Progenitor cell of endocrine pancreas (in vitro differentiated cells): ENCODE data around the gene FAM98C. TPM values are rescaled to one million over a fixed set of nuclear protein-coding genes. Genes with fewer than 3 reads are reported as not detected.

Experiments
- DNase-seq: peaks from one replicate; pipeline ENCODE4 v3.0.0; 2021; ENCODE audit warnings: low spot score; ENCODE audit not compliant: unreplicated experiment
- H3K27ac Mint-ChIP-seq: 2 replicates; pipeline ENCODE4 v1.8.0; 2021; ENCODE audit warnings: mild to moderate bottlenecking, moderate library complexity, mixed read lengths
- H3K27me3 Mint-ChIP-seq: 2 replicates; pipeline ENCODE4 v1.8.0; 2021; ENCODE audit warnings: mixed read lengths
- H3K36me3 Mint-ChIP-seq: 2 replicates; pipeline ENCODE4 v1.8.0; 2022; ENCODE audit warnings: mixed read lengths; ENCODE audit not compliant: insufficient read depth
- H3K4me1 Mint-ChIP-seq: 2 replicates; pipeline ENCODE4 v1.8.0; 2021; ENCODE audit warnings: low read depth, mixed read lengths
- H3K4me3 Mint-ChIP-seq: 2 replicates; pipeline ENCODE4 v1.8.0; 2021; ENCODE audit warnings: low read depth, mild to moderate bottlenecking, moderate library complexity, mixed read lengths
- H3K9me3 Mint-ChIP-seq: 2 replicates; pipeline ENCODE4 v1.8.0; 2021; ENCODE audit warnings: low read depth, mixed read lengths
- total RNA-seq: library from RNA; stranded (reverse); gene quantifications from 2 replicates; pipeline ENCODE4 v1.2.1, GENCODE V29; 2021
- TF ChIP-seq, protein P1 (sequence below): fragments of 200-600 bp; sonication (generic); IDR thresholded peaks from one replicate; pipeline ENCODE4 v1.5.0; 2021; ENCODE audit warnings: antibody characterized with exemption, mild to moderate bottlenecking; ENCODE audit not compliant: unreplicated experiment

Gene FAM98C
- total RNA-seq, 1 donor from 2014 or later: 19.6 TPM

GRCh38 chr19:38443458-38443999 is 40.6 kb downstream of the FAM98C start:
- Mint-ChIP-seq H3K9me3 (no peaks in the 10 kb centered on the region), H3K4me1 (no peaks in the 10 kb centered on the region), H3K4me3 (no peak overlapping the region), H3K36me3 (no peaks in the 10 kb centered on the region), H3K27me3 (peaks cover 14% of the 10 kb centered on the region), H3K27ac (no peak overlapping the region)
- TF ChIP-seq, protein P1, sequence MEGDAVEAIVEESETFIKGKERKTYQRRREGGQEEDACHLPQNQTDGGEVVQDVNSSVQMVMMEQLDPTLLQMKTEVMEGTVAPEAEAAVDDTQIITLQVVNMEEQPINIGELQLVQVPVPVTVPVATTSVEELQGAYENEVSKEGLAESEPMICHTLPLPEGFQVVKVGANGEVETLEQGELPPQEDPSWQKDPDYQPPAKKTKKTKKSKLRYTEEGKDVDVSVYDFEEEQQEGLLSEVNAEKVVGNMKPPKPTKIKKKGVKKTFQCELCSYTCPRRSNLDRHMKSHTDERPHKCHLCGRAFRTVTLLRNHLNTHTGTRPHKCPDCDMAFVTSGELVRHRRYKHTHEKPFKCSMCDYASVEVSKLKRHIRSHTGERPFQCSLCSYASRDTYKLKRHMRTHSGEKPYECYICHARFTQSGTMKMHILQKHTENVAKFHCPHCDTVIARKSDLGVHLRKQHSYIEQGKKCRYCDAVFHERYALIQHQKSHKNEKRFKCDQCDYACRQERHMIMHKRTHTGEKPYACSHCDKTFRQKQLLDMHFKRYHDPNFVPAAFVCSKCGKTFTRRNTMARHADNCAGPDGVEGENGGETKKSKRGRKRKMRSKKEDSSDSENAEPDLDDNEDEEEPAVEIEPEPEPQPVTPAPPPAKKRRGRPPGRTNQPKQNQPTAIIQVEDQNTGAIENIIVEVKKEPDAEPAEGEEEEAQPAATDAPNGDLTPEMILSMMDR: no peak
- no peak for DNase-seq

DNA sequence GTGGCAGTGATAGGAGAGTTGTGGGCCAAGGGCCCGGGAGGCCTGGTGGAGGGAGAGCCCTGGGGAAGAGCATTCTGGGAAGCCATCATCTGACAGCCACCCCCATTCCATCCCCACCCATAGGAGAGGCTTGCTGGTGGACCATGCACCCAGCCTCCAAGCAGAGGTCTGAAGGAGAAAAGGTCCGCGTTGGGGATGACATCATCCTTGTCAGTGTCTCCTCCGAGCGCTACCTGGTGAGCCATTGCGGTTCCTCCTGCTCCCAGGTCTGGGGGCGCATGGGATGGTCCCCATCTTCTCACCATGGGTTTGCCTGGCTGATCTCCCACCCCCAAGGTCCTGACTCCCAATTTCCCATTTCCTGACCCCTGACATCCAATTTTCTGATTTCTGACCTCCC is 41.1 kb downstream of the FAM98C start:
- Mint-ChIP-seq H3K27ac (no peak overlapping the region), H3K36me3 (no peaks in the 10 kb centered on the region), H3K4me3 (no peak overlapping the region), H3K9me3 (no peaks in the 10 kb centered on the region), H3K27me3 (peaks cover 18% of the 10 kb centered on the region), H3K4me1 (no peaks in the 10 kb centered on the region)
- no peak for DNase-seq
- TF ChIP-seq, protein P1: no peak

DNA sequence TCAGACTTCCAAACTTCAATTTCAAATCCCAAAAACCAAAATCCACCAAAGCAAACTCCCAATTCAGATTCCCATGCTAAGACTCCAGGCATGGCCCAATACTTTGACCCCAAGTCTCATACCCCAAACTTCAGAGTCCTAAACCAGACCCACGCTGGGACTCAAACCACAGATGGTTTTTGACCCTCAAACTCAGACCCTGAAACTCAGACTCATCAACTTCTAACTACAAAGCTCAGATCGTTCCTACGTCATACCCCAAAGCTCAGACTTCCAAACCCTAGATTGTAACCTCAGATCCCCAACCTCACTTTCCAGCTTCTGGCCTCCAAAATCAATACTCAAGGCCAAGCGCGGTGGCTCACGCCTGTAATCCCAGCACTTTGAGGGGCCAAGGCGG is 42.5 kb downstream of the FAM98C start:
- DNase-seq: no peak
- no peaks in the 10 kb centered on the region for H3K4me1 Mint-ChIP-seq
- H3K27ac Mint-ChIP-seq: no peak overlapping the region
- H3K4me3 Mint-ChIP-seq: no peak overlapping the region
- H3K27me3 Mint-ChIP-seq: peaks cover 29% of the 10 kb centered on the region
- TF ChIP-seq, protein P1: no peak
- no peaks in the 10 kb centered on the region for H3K9me3 Mint-ChIP-seq
- H3K36me3 Mint-ChIP-seq: no peaks in the 10 kb centered on the region

DNA sequence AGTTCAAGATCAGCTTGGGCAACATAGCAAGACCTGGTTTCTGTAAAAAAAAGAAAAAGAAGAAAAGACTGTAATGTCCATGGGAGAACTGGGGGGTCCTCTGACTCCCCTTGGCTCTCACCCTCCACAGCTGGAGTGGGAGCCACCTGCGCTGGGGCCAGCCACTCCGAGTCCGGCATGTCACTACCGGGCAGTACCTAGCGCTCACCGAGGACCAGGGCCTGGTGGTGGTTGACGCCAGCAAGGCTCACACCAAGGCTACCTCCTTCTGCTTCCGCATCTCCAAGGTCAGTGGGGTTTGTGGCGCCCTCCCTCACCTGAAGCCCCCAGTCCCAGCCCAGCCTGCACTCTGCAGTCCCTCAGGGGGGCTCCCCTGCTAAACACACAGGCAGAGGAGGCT is 45.3 kb downstream of the FAM98C start:
- H3K4me1 Mint-ChIP-seq: no peaks in the 10 kb centered on the region
- peaks cover 29% of the 10 kb centered on the region for H3K27me3 Mint-ChIP-seq
- no peak for DNase-seq
- TF ChIP-seq, protein P1: no peak
- no peaks in the 10 kb centered on the region for H3K9me3 Mint-ChIP-seq
- H3K36me3 Mint-ChIP-seq: no peaks in the 10 kb centered on the region
- no peak overlapping the region for H3K27ac Mint-ChIP-seq
- H3K4me3 Mint-ChIP-seq: no peak overlapping the region

DNA sequence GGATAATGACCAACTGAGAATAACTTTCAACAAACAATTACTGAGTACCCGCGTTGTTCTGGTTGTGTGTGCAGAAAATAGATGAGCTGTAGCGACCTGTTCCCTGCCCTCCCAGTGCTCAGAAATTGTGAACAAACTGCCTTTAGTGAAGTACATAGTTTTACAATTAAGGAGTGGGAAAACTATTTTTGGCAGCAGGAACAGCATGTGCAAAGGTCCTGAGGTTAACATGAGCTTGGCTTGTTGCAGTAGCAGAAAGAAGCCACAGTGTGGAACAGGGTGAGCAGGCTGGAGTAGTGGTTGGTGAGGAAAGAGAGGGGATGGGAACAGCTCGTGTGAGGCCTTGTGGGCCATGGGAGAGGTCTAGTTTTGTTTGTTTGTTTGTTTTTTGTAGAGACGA is 46.6 kb downstream of the FAM98C start:
- TF ChIP-seq, protein P1: no peak
- H3K4me3 Mint-ChIP-seq: no peak overlapping the region
- no peaks in the 10 kb centered on the region for H3K36me3 Mint-ChIP-seq
- peaks cover 20% of the 10 kb centered on the region for H3K27me3 Mint-ChIP-seq
- no peaks in the 10 kb centered on the region for H3K4me1 Mint-ChIP-seq
- no peaks in the 10 kb centered on the region for H3K9me3 Mint-ChIP-seq
- no peak for DNase-seq
- no peak overlapping the region for H3K27ac Mint-ChIP-seq
